HG03039 (cell line): Measurements from ENCODE around the gene DBI.
"Not testable (repeated sequence)": the region's sequence is repeated elsewhere in the genome, so short reads cannot be mapped to it uniquely, and the experiment has no call there.

Source experiments
- ATAC-seq: cut with Tn5 transposase; IDR thresholded peaks from one replicate; pipeline ENCODE4 v1.9.1; 2021; ENCODE audit warnings: mild to moderate bottlenecking, moderate library complexity; ENCODE audit not compliant: unreplicated experiment

DBI gene

GRCh38 chr2:119393971-119394748, 27.4 kb downstream of the DBI start:
- no peak for ATAC-seq

GRCh38 chr2:119397196-119397595, 30.4 kb downstream of the DBI start:
- ATAC-seq: no peak

GRCh38 chr2:119402106-119402505, 35.3 kb downstream of the DBI start:
- no peak for ATAC-seq

- ATAC-seq: no peak
Observed at GRCh38 chr2:119402645-119403560, 36.1 kb downstream of the DBI start.

GRCh38 chr2:119403618-119404017, 36.8 kb downstream of the DBI start:
- ATAC-seq: not testable (repeated sequence)

GRCh38 chr2:119405151-119405550, 38.4 kb downstream of the DBI start:
- no peak for ATAC-seq

GRCh38 chr2:119407430-119408220, 40.8 kb downstream of the DBI start:
- ATAC-seq: no peak

GRCh38 chr2:119408221-119408619, 41.4 kb downstream of the DBI start:
- no peak for ATAC-seq

- no peak for ATAC-seq
Observed at GRCh38 chr2:119409506-119409905, 42.7 kb downstream of the DBI start.

- ATAC-seq: no peak
Observed at GRCh38 chr2:119414894-119415293, 48.1 kb downstream of the DBI start.

GRCh38 chr2:119415630-119416029, 48.9 kb downstream of the DBI start:
- no peak for ATAC-seq

- no peak for ATAC-seq
Observed at GRCh38 chr2:119416299-119416923, 49.6 kb downstream of the DBI start.

GRCh38 chr2:119417908-119418307, 51.1 kb downstream of the DBI start:
- no peak for ATAC-seq

- ATAC-seq: no peak
Observed at GRCh38 chr2:119419065-119419464, 52.3 kb downstream of the DBI start.

GRCh38 chr2:119419803-119420508, 53.2 kb downstream of the DBI start:
- no peak for ATAC-seq

GRCh38 chr2:119421304-119421703, 54.5 kb downstream of the DBI start:
- ATAC-seq: no peak

GRCh38 chr2:119421741-119422140, 55.0 kb downstream of the DBI start:
- ATAC-seq: no peak
